ENCODE data around the gene BRWD1.

The BRWD1 gene

DNA sequence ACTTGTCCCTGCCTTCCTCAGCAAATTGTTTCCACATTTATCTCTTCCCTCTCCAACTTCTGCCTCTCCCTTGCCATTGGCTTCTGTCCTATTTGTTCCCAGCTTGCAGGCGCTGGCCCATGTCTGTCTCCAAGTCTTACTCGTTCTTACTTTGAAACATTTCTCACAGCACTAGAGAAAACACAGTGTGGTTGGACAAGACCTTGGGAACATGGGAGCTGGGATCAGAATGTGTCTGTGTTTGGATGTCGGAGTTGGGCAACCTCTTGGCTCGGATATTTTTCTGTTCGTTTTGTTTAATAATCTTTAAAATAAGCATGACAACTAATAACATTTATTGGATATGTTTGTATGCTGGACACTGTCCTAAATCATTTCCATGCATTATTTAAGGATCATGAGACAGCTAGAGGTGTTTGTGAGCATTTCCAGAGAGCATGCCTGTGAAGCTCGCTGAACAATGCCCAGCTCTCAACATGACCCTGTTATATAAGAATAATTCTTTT, 5.9 kb upstream of the BRWD1 start:
- TF ChIP-seq, protein P1, sequence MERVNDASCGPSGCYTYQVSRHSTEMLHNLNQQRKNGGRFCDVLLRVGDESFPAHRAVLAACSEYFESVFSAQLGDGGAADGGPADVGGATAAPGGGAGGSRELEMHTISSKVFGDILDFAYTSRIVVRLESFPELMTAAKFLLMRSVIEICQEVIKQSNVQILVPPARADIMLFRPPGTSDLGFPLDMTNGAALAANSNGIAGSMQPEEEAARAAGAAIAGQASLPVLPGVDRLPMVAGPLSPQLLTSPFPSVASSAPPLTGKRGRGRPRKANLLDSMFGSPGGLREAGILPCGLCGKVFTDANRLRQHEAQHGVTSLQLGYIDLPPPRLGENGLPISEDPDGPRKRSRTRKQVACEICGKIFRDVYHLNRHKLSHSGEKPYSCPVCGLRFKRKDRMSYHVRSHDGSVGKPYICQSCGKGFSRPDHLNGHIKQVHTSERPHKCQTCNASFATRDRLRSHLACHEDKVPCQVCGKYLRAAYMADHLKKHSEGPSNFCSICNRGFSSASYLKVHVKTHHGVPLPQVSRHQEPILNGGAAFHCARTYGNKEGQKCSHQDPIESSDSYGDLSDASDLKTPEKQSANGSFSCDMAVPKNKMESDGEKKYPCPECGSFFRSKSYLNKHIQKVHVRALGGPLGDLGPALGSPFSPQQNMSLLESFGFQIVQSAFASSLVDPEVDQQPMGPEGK (CRISPR knock-in tag; IDR thresholded peaks at IDR 0.05; ENCODE audit: borderline replicate concordance): no peak
- TF ChIP-seq, protein P2, sequence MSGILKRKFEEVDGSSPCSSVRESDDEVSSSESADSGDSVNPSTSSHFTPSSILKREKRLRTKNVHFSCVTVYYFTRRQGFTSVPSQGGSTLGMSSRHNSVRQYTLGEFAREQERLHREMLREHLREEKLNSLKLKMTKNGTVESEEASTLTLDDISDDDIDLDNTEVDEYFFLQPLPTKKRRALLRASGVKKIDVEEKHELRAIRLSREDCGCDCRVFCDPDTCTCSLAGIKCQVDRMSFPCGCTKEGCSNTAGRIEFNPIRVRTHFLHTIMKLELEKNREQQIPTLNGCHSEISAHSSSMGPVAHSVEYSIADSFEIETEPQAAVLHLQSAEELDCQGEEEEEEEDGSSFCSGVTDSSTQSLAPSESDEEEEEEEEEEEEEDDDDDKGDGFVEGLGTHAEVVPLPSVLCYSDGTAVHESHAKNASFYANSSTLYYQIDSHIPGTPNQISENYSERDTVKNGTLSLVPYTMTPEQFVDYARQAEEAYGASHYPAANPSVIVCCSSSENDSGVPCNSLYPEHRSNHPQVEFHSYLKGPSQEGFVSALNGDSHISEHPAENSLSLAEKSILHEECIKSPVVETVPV (CRISPR knock-in tag; IDR thresholded peaks at IDR 0.05): no peak
- TF ChIP-seq CSDC2 (CRISPR knock-in tag; IDR thresholded peaks at IDR 0.05) (no peak), RARB (CRISPR knock-in tag; IDR thresholded peaks at IDR 0.05) (no peak), TOX (CRISPR knock-in tag; IDR thresholded peaks at IDR 0.05; ENCODE audit: borderline replicate concordance) (no peak), SNAI2 (CRISPR knock-in tag; IDR thresholded peaks at IDR 0.05) (no peak), ISL1 (CRISPR knock-in tag; IDR thresholded peaks at IDR 0.05) (no peak), GLIS3 (CRISPR knock-in tag; IDR thresholded peaks at IDR 0.05) (no peak), TCF4 (CRISPR knock-in tag; IDR thresholded peaks at IDR 0.05; ENCODE audit: borderline replicate concordance) (no peak), ZC3H10 (CRISPR knock-in tag; IDR thresholded peaks at IDR 0.05) (no peak), ESRRG (CRISPR knock-in tag; IDR thresholded peaks at IDR 0.05) (no peak), ARNTL (CRISPR knock-in tag; IDR thresholded peaks at IDR 0.05; ENCODE audit: borderline replicate concordance, low read depth) (no peak), OSR1 (CRISPR knock-in tag; IDR thresholded peaks at IDR 0.05) (no peak), ZFP3 (CRISPR knock-in tag; IDR thresholded peaks at IDR 0.05) (no peak)
- TF ChIP-seq, protein P3, sequence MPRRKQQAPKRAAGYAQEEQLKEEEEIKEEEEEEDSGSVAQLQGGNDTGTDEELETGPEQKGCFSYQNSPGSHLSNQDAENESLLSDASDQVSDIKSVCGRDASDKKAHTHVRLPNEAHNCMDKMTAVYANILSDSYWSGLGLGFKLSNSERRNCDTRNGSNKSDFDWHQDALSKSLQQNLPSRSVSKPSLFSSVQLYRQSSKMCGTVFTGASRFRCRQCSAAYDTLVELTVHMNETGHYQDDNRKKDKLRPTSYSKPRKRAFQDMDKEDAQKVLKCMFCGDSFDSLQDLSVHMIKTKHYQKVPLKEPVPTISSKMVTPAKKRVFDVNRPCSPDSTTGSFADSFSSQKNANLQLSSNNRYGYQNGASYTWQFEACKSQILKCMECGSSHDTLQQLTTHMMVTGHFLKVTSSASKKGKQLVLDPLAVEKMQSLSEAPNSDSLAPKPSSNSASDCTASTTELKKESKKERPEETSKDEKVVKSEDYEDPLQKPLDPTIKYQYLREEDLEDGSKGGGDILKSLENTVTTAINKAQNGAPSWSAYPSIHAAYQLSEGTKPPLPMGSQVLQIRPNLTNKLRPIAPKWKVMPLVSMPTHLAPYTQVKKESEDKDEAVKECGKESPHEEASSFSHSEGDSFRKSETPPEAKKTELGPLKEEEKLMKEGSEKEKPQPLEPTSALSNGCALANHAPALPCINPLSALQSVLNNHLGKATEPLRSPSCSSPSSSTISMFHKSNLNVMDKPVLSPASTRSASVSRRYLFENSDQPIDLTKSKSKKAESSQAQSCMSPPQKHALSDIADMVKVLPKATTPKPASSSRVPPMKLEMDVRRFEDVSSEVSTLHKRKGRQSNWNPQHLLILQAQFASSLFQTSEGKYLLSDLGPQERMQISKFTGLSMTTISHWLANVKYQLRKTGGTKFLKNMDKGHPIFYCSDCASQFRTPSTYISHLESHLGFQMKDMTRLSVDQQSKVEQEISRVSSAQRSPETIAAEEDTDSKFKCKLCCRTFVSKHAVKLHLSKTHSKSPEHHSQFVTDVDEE (CRISPR knock-in tag; IDR thresholded peaks at IDR 0.05): no peak
- TF ChIP-seq, protein P4, sequence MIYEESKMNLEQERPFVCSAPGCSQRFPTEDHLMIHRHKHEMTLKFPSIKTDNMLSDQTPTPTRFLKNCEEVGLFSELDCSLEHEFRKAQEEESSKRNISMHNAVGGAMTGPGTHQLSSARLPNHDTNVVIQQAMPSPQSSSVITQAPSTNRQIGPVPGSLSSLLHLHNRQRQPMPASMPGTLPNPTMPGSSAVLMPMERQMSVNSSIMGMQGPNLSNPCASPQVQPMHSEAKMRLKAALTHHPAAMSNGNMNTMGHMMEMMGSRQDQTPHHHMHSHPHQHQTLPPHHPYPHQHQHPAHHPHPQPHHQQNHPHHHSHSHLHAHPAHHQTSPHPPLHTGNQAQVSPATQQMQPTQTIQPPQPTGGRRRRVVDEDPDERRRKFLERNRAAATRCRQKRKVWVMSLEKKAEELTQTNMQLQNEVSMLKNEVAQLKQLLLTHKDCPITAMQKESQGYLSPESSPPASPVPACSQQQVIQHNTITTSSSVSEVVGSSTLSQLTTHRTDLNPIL (CRISPR knock-in tag; IDR thresholded peaks at IDR 0.05; ENCODE audit: low read depth): no peak
- TF ChIP-seq, protein P5, sequence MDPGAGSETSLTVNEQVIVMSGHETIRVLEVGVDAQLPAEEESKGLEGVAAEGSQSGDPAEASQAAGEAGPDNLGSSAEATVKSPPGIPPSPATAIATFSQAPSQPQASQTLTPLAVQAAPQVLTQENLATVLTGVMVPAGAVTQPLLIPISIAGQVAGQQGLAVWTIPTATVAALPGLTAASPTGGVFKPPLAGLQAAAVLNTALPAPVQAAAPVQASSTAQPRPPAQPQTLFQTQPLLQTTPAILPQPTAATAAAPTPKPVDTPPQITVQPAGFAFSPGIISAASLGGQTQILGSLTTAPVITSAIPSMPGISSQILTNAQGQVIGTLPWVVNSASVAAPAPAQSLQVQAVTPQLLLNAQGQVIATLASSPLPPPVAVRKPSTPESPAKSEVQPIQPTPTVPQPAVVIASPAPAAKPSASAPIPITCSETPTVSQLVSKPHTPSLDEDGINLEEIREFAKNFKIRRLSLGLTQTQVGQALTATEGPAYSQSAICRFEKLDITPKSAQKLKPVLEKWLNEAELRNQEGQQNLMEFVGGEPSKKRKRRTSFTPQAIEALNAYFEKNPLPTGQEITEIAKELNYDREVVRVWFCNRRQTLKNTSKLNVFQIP (CRISPR knock-in tag; IDR thresholded peaks at IDR 0.05; ENCODE audit: borderline replicate concordance, low read depth): no peak
- ATAC-seq: no peak

- ATAC-seq: no peak
- TF ChIP-seq, protein P1 (CRISPR knock-in tag; IDR thresholded peaks at IDR 0.05; ENCODE audit: borderline replicate concordance): no peak
- TF ChIP-seq ARNTL (CRISPR knock-in tag; IDR thresholded peaks at IDR 0.05; ENCODE audit: borderline replicate concordance, low read depth) (no peak), RARB (CRISPR knock-in tag; IDR thresholded peaks at IDR 0.05) (no peak), PPARA (CRISPR knock-in tag; IDR thresholded peaks at IDR 0.05; ENCODE audit: borderline replicate concordance) (no peak), CSDC2 (CRISPR knock-in tag; IDR thresholded peaks at IDR 0.05) (no peak), OSR1 (CRISPR knock-in tag; IDR thresholded peaks at IDR 0.05) (no peak), ZC3H10 (CRISPR knock-in tag; IDR thresholded peaks at IDR 0.05) (no peak), TOX (CRISPR knock-in tag; IDR thresholded peaks at IDR 0.05; ENCODE audit: borderline replicate concordance) (no peak), ZNF565 (CRISPR knock-in tag; conservative IDR thresholded peaks at IDR 0.05; ENCODE audit: low read depth) (no peak), ZNF70 (CRISPR knock-in tag; IDR thresholded peaks at IDR 0.05) (no peak), ZNF8 (CRISPR knock-in tag; IDR thresholded peaks at IDR 0.05) (no peak), SNAI2 (CRISPR knock-in tag; IDR thresholded peaks at IDR 0.05) (no peak), ZFP3 (CRISPR knock-in tag; IDR thresholded peaks at IDR 0.05) (no peak)
- TF ChIP-seq, protein P4 (CRISPR knock-in tag; IDR thresholded peaks at IDR 0.05; ENCODE audit: low read depth): no peak
- TF ChIP-seq, protein P3 (CRISPR knock-in tag; IDR thresholded peaks at IDR 0.05): no peak
Measured at GRCh38 chr21:39318091-39318959, 4.9 kb upstream of the BRWD1 start.

All from SK-N-SH treated with all-trans-retinoic acid at 6 μM for 48 hours (cell line).